SU-DHL-6 (cell line): Measurements from ENCODE around the gene ARHGAP35.

Source experiments
- EZH2phosphoT487 ChIP-seq: fragments of 200-600 bp; sonication (generic), shearing (Covaris generic); conservative IDR thresholded peaks from 2 replicates; pipeline ENCODE4 v1.6.1; 2018; ENCODE audit warnings: mild to moderate bottlenecking, antibody characterized with exemption, low read length, moderate library complexity, mixed read lengths
- TF ChIP-seq, protein P1 (sequence below): fragments of 200-600 bp; sonication (generic); IDR thresholded peaks from one replicate; pipeline ENCODE4 v1.5.1; 2017; ENCODE audit warnings: antibody characterized with exemption, mild to moderate bottlenecking, low read length, moderate library complexity; ENCODE audit not compliant: insufficient read depth, poor library complexity, severe bottlenecking

DNA sequence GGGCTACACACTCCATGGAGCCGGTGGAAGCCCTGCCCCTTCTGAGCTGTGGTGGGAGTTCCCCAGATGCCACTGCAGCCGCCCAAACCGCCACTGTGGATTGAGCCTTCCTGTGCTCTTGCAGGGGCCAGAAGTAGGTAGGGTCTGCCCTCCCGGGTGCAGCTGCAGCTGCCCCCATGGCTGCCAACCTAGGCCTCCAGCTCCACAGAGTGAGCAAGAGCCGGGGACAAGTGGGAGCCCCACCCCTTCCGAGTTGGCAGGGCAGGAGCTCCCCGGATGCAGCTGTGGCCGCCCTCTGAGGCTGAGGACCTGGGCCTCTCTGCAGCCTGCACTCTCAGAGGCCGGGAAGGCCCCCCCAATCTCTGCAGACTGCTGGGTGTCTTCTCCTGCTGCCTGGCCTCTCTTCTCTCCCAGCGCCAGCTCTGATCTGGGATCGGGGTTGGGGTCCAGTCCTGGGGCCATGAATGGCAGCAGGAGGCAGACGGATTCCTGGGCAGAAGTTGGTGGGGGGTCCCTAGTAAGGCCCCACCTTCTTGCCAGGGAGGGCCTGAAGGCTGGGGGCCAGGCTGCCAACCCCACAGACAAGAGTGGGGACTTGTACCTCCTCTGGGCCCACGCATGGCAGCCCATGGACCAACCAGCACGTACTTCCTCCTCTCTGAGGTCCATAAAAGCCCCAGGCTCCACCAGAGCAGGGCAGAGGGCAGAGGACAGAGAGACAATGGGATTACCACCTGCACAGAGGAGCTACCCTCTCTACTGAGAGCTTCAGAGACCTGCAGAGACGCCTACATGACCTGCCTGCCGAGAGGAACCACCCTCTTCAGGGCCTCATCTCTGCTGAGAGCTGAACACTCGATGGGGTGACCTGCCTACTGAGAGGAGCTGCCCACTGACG is 39.0 kb upstream of the ARHGAP35 start:
- TF ChIP-seq, protein P1, sequence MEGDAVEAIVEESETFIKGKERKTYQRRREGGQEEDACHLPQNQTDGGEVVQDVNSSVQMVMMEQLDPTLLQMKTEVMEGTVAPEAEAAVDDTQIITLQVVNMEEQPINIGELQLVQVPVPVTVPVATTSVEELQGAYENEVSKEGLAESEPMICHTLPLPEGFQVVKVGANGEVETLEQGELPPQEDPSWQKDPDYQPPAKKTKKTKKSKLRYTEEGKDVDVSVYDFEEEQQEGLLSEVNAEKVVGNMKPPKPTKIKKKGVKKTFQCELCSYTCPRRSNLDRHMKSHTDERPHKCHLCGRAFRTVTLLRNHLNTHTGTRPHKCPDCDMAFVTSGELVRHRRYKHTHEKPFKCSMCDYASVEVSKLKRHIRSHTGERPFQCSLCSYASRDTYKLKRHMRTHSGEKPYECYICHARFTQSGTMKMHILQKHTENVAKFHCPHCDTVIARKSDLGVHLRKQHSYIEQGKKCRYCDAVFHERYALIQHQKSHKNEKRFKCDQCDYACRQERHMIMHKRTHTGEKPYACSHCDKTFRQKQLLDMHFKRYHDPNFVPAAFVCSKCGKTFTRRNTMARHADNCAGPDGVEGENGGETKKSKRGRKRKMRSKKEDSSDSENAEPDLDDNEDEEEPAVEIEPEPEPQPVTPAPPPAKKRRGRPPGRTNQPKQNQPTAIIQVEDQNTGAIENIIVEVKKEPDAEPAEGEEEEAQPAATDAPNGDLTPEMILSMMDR: no peak
- TF ChIP-seq EZH2phosphoT487: no peak
